ENCODE results near the gene NACA.
"Not testable (repeated sequence)": the region's sequence is repeated elsewhere in the genome, so short reads cannot be mapped to it uniquely, and the experiment has no call there.

Gene NACA

GRCh38 chr12:56724972-56725722, at the start of gene NACA:
Gene NACA, minus strand, starts transcription at chr12:56725299. Its CDS starts 778 bp downstream, at chr12:56724521.
- DNase-seq = peak; percentile 92

- no peak for DNase-seq
These were observed 48.0 kb upstream of the NACA start for GRCh38 chr12:56773113-56773512.

DNA sequence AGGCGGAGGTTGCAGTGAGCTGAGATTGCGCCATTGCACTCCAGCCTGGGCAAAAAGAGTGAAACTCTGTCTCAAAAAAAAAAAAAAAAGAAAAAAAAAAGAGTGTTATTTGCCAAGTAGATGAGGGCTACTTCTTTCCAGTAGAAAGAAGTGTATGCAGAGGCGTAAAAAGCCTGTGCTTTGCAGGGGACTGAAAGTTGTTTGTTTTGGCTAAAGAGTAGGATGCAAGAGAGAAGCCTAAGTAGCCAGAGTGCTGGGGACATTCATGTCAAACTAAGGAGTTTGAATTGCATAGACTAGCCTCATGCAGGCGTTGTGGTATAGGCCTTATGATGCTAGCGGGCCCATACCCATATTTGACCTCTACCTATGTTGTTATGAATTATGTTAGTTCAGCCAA, 47.5 kb upstream of the NACA start:
- DNase-seq = no peak

DNA sequence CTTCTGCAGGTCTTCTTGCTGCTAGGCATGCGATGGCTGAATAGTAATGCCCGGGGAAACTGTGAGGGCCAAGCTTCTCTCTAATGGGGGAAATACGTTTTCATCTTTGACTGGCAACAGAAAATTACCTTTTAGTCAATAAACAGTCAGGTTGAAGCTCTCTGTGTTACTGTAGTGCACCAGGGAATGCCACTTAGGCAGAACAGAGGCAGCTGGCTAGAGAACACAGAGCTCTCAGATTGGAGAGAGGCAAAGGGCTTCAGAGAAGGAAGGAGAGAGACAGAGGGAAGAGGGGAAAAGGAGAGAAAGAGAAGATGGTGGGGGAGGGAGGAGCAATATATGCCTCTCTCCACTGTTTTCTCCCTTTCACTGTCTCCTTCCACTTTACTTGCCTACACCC, 44.8 kb upstream of the NACA start:
- DNase-seq = no peak

GRCh38 chr12:56768424-56768823, 43.3 kb upstream of the NACA start:
- no peak for DNase-seq

DNA sequence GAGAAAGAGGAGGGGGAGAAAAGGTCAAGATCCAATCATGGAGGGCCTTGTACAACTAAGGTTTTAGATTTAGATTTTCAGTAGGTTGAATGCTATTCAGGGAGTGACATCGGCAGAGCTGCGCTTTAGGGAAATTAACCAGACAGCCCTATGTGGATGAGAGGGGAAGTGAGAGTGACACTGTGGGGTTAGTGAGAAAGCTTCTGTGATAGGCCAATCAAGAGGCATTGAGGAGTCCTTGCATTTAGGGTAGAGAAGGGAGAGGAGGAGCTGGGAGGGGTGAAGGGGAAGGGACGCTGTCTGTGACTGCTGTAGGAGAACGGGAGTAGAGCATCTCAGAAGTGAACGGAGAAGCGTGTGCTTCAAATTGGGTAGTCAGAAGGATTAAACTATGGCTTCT, 41.4 kb upstream of the NACA start:
- no peak for DNase-seq

DNA sequence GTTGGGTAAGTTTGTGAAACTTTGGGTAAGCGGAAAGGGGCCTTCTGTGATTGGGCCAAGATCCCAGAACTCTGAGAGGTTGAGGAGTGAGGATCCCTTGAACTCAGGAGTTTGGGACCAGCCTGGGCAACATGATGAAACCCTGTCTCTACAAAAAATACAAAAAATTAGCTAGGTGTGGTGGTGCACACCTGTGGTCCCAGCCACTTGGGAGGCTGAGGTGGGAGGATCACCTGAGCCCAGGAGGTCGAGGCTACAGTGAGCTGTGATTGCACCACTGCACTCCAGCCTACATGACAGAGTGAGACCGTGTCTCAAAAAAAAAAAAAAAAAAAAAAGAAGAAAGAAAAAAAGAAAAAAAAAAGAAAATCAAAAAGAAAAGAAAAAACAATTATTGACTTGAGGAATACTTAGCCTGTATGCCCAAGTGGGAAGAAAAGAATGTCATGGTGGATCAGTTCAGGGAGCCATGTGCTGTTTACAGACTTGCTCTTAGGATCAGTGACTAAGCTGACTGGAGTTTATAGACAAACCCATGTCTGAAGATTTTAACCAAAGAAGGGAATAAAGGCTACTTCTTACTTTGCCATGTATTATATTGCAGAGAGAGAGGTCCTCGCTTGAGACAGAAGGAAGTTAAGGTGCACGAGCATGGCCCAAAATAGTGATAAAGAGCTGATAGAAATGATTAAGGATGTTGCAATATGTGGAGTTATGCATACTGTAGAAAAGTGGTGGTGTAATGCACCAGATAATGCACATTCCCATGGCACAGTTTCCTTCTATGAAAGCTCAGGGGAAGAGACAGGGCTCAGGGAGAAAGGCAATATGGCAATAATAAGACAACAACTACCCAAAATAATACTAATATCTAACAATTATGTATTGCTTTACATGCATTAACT, 38.9 kb upstream of the NACA start:
- DNase-seq = no peak

GRCh38 chr12:56761812-56762211, 36.7 kb upstream of the NACA start:
- DNase-seq = no peak

- no peak for DNase-seq
These were observed 35.4 kb upstream of the NACA start for GRCh38 chr12:56760460-56760859.

DNA sequence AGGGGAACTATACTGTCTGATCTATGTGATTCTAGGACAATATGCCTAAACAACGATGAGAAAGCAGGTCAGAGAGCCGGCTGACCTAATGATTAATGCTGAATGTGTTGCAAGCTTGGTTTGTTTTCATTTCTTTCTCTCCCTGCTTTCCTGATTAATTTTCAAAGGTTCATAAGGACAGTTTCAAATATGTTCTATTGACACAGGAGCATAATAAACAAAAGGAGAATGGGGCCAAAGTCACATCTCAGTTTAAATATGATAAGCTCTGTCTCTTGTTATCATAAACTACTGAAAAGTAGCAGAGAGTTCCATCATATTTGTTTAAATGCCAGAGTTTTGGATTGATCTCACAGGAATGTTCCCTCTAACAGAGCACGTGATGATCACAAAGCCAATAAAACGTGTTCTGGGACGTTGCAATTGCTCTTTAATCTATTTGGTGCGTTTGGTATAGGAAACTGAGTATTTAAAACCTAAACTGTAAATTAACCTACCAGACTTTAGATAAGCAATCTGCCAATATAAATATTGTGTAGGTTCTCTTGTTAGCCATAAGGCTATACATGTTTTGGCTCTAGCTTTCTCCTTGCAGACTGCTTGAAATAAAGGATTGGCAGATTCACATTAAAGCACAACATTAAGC, 34.3 kb upstream of the NACA start:
- DNase-seq = no peak

GRCh38 chr12:56758728-56759262, 33.7 kb upstream of the NACA start:
- no peak for DNase-seq

DNA sequence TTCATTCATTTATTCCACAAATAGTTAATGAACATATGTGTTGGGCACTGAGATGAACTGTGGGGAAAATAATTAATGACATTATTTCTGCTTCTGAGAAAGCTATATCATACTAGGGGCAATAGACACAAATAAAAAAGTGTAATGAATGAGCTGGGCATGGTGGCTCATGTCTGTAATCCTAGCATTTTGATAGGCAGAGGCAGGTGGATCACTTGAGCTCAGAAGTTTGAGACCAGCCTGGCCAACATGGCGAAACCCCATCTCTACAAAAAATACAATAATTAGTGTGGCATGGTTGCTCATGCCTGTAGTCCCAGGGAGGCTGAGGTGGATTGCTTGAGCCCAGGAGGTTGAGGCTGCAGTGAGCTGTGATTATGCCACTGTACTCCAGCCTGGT, 32.9 kb upstream of the NACA start:
- DNase-seq = not testable (repeated sequence)

- DNase-seq = no peak
These were observed 28.5 kb upstream of the NACA start for GRCh38 chr12:56753566-56753965.

GRCh38 chr12:56751712-56752598, 26.9 kb upstream of the NACA start, which contains the start of gene PRIM1:
Gene PRIM1, minus strand, starts transcription at chr12:56752323. Its CDS starts 25 bp downstream, at chr12:56752298.
- peak; percentile 77 for DNase-seq

GRCh38 chr12:56750596-56750995, 25.5 kb upstream of the NACA start:
- not testable (repeated sequence) for DNase-seq

DNA sequence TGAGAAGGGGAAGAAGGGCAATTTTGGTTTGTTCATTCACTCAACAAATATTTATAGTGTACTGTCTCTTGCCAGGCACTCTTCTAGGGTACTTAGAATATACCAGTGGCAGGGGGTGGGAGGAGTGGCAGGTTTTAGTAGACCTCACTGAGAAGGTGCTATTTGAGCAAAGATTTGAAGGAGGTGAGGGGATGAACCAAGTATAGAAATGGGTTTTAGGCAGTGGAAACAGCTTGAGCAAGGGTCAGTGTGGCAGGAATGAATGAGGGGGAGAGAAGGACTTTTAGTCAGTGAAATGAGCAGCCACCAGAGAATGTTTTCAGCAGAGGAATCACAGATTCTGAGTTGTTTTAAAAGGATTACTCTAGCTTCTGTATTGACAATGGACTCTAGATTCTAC, 24.8 kb upstream of the NACA start:
- DNase-seq = no peak

- DNase-seq = no peak
These were observed 24.3 kb upstream of the NACA start for GRCh38 chr12:56749359-56749758.

- no peak for DNase-seq
These were observed 3.2 kb upstream of the NACA start for GRCh38 chr12:56728139-56728861.

GRCh38 chr12:56726196-56726675, 1.1 kb upstream of the NACA start:
- DNase-seq = not testable (repeated sequence)

- no peak for DNase-seq
These were observed 614 bp upstream of the NACA start for GRCh38 chr12:56725723-56726102.

- DNase-seq = no peak
These were observed 463 bp downstream of the NACA start for GRCh38 chr12:56724701-56724971.
